NCI-H82 treated with DMSO at 0.1 percent for 48 hours (cell line): Measurements from ENCODE around the gene ACSF3.

Experiments
- DNase-seq: peaks from one replicate; lab custom pipeline; 2025; ENCODE audit not compliant: unreplicated experiment; lab: John Stamatoyannopoulos, UW

The ACSF3 gene

GRCh38 chr16:89142474-89143195 lies 49.0 kb downstream of the ACSF3 start:
- DNase-seq, result no peak

GRCh38 chr16:89143201-89143741 lies 49.6 kb downstream of the ACSF3 start:
- no peak for DNase-seq

- DNase-seq, result no peak
Measured at GRCh38 chr16:89143911-89144675, 50.4 kb downstream of the ACSF3 start.

GRCh38 chr16:89144681-89145080 lies 51.0 kb downstream of the ACSF3 start:
- no peak for DNase-seq

- no peak for DNase-seq
Measured at GRCh38 chr16:89145406-89146161, 51.9 kb downstream of the ACSF3 start.

- DNase-seq, result no peak
Measured at GRCh38 chr16:89146211-89147005, 52.8 kb downstream of the ACSF3 start.

- no peak for DNase-seq
Measured at GRCh38 chr16:89147085-89147817, 53.6 kb downstream of the ACSF3 start.

- no peak for DNase-seq
Measured at GRCh38 chr16:89149386-89149785, 55.7 kb downstream of the ACSF3 start.

GRCh38 chr16:89150090-89150835 lies 56.6 kb downstream of the ACSF3 start:
- no peak for DNase-seq

GRCh38 chr16:89150981-89151380 lies 57.3 kb downstream of the ACSF3 start:
- DNase-seq, result no peak

- DNase-seq, result no peak
Measured at GRCh38 chr16:89152831-89153700, 59.4 kb downstream of the ACSF3 start.

GRCh38 chr16:89153848-89154271 lies 60.2 kb downstream of the ACSF3 start:
- DNase-seq, result no peak

- no peak for DNase-seq
Measured at GRCh38 chr16:89154390-89155183, 60.9 kb downstream of the ACSF3 start.

- DNase-seq, result no peak
Measured at GRCh38 chr16:89155184-89155679, 61.6 kb downstream of the ACSF3 start.

- DNase-seq, result no peak
Measured at GRCh38 chr16:89155851-89156739, 62.4 kb downstream of the ACSF3 start.
